Measurements from ENCODE around the gene GLI2. TPM values are rescaled to one million over a fixed set of nuclear protein-coding genes. Genes with fewer than 3 reads are reported as not detected.

Gene GLI2
- polyA plus RNA-seq, 2 of the 4 experiments (the other 2 are of a cell fraction): 5.6 to 12.5 TPM

DNA sequence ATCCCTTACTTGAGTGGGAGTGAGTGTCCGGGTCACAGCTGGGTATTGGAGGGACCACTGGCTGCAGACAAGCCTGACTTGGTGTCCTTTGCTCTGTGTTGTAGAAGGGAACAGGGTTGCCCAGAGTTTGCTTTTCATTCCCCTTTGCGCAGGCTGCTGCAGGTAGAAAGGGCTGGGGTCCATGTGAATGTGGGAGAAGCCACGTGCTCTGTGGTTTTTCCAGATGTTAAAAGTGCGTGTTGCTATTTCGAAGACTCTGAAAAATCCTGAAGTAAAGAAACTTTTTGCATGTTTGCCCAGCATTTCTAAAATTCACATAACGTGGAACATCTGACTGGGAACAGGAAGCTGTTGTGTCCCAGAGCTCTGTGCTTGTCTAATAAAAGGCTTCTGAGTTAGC is 28.8 kb downstream of the GLI2 start:
- no peak overlapping the region for H3K4me3 ChIP-seq
- no peak for ATAC-seq
- ChIA-PET CTCF (interaction anchor here (0.9 to 1.5 kb wide), 2 partner anchors 69 to 316 kb away, joined by 3 to 4 read pairs; no protein-coding TSS in a partner anchor), POLR2A (interaction anchor here (1.3 kb wide), 1 partner anchor 311 kb away, joined by 4 read pairs; no protein-coding TSS in a partner anchor)
- H3K4me2 ChIP-seq: no peak overlapping the region
- no peak for FAIRE-seq
- no peak for DNase-seq (ENCODE audit: low read depth in 1 of 2, low spot score in 1 of 2)
- H3K9me3 ChIP-seq: no peaks in the 10 kb centered on the region
- peak overlapping the region in 1 of 2 experiments; percentile 76; a peak in 3 of 6 replicates for H3K27ac ChIP-seq
- TF ChIP-seq FOXS1 (CRISPR knock-in tag; IDR thresholded peaks at IDR 0.05) (no peak), ZSCAN20 (CRISPR knock-in tag; IDR thresholded peaks at IDR 0.05) (no peak), PHF8 (IDR thresholded peaks at IDR 0.05; ENCODE audit: borderline replicate concordance, low read depth) (no peak), MAFK (IDR thresholded peaks at IDR 0.05; ENCODE audit: partially characterized antibody) (no peak), JUN (IDR thresholded peaks at IDR 0.05) (no peak), CBX2 (IDR thresholded peaks at IDR 0.05; ENCODE audit: borderline replicate concordance, low read depth) (no peak), HEYL (CRISPR knock-in tag; IDR thresholded peaks at IDR 0.05) (no peak), HDAC2 (IDR thresholded peaks at IDR 0.05) (no peak), POLR2AphosphoS2 (conservative IDR thresholded peaks at IDR 0.05; ENCODE audit: low read length) (no peak), SMC3 (IDR thresholded peaks at IDR 0.05) (no peak), HOXA7 (CRISPR knock-in tag; IDR thresholded peaks at IDR 0.05) (no peak), NR3C1 (IDR thresholded peaks at IDR 0.05) (no peak), RCOR1 (IDR thresholded peaks at IDR 0.05; ENCODE audit: low read depth, low read length) (no peak), ZNF302 (CRISPR knock-in tag; IDR thresholded peaks at IDR 0.05) (no peak), ESRRA (IDR thresholded peaks at IDR 0.05; ENCODE audit: borderline replicate concordance, low read length) (no peak), CHD4 (IDR thresholded peaks at IDR 0.05; ENCODE audit: borderline replicate concordance) (no peak)
- TF ChIP-seq, protein P1, sequence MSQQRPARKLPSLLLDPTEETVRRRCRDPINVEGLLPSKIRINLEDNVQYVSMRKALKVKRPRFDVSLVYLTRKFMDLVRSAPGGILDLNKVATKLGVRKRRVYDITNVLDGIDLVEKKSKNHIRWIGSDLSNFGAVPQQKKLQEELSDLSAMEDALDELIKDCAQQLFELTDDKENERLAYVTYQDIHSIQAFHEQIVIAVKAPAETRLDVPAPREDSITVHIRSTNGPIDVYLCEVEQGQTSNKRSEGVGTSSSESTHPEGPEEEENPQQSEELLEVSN (IDR thresholded peaks at IDR 0.05; ENCODE audit: borderline replicate concordance, low read depth): no peak
- TF ChIP-seq, protein P2, sequence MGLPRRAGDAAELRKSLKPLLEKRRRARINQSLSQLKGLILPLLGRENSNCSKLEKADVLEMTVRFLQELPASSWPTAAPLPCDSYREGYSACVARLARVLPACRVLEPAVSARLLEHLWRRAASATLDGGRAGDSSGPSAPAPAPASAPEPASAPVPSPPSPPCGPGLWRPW (IDR thresholded peaks at IDR 0.05): no peak
- TF ChIP-seq, protein P3, sequence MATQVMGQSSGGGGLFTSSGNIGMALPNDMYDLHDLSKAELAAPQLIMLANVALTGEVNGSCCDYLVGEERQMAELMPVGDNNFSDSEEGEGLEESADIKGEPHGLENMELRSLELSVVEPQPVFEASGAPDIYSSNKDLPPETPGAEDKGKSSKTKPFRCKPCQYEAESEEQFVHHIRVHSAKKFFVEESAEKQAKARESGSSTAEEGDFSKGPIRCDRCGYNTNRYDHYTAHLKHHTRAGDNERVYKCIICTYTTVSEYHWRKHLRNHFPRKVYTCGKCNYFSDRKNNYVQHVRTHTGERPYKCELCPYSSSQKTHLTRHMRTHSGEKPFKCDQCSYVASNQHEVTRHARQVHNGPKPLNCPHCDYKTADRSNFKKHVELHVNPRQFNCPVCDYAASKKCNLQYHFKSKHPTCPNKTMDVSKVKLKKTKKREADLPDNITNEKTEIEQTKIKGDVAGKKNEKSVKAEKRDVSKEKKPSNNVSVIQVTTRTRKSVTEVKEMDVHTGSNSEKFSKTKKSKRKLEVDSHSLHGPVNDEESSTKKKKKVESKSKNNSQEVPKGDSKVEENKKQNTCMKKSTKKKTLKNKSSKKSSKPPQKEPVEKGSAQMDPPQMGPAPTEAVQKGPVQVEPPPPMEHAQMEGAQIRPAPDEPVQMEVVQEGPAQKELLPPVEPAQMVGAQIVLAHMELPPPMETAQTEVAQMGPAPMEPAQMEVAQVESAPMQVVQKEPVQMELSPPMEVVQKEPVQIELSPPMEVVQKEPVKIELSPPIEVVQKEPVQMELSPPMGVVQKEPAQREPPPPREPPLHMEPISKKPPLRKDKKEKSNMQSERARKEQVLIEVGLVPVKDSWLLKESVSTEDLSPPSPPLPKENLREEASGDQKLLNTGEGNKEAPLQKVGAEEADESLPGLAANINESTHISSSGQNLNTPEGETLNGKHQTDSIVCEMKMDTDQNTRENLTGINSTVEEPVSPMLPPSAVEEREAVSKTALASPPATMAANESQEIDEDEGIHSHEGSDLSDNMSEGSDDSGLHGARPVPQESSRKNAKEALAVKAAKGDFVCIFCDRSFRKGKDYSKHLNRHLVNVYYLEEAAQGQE (IDR thresholded peaks at IDR 0.05): no peak
- peaks cover 77% of the 10 kb centered on the region for H3K4me1 ChIP-seq
- WGBS (ENCODE audit: missing lambda C conversion rate): 94% methylated on average over 6 of the region's 6 CpGs

DNA sequence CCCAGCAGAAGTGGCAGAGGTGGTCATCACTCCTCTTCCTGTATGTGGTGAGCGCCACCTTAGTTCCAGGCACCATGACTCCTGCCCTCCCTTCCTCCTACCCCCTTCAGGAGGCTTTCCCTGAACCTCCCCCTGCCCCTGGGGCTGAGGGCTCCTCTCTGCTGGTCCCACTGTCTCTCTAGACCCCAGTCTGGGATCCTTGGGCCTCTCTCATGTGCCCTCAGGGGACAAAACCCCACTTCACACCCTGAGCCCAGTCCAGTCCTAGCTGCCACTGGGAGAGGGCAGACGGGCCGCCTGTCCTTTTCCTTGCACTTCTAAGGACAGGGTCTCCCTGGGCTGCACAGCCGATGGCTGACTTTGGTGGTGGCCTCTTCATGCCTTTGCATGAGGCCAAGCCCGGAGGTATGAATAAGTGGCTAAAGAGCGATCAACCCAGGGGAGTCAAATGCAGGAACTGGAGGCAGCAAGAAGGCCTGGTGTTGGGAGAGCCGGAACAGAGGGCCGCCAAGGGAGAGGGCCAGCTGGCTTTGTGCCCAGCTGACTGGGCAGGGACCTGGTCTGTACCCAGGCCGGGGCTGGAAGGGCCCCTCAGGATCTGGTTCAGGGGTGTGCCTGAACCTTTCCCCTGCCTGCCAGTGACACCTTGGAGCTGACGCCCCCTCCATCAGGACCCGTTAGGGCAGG is 29.5 kb downstream of the GLI2 start:
- no peak for DNase-seq (ENCODE audit: low read depth in 1 of 2, low spot score in 1 of 2)
- Histone ChIP-seq H3K27ac (peak overlapping the region; percentile 49 to 76; a peak in 5 of 6 replicates), H3K4me3 (no peak overlapping the region), H3K4me1 (peaks cover 77% of the 10 kb centered on the region), H3K4me2 (peak overlapping the region; percentile 57), H3K9me3 (no peaks in the 10 kb centered on the region)
- WGBS (ENCODE audit: missing lambda C conversion rate): 64% methylated on average over 3 of the region's 11 CpGs
- peak in 1 of 2 experiments; percentile 11; a peak in 3 of 6 replicates for ATAC-seq
- no peak for FAIRE-seq
- ChIA-PET POLR2A (interaction anchor here (0.7 to 1.3 kb wide), 2 partner anchors 18 to 310 kb away, joined by 3 to 4 read pairs; no protein-coding TSS in a partner anchor), CTCF (interaction anchor here (0.9 to 1.5 kb wide), 4 partner anchors 26 to 315 kb away, joined by 3 to 4 read pairs (median 4); no protein-coding TSS in a partner anchor)
- TF ChIP-seq FOXS1 (CRISPR knock-in tag; IDR thresholded peaks at IDR 0.05) (no peak), RNF2 (IDR thresholded peaks at IDR 0.05; ENCODE audit: borderline replicate concordance, low read depth) (no peak)
- TF ChIP-seq, protein P4, sequence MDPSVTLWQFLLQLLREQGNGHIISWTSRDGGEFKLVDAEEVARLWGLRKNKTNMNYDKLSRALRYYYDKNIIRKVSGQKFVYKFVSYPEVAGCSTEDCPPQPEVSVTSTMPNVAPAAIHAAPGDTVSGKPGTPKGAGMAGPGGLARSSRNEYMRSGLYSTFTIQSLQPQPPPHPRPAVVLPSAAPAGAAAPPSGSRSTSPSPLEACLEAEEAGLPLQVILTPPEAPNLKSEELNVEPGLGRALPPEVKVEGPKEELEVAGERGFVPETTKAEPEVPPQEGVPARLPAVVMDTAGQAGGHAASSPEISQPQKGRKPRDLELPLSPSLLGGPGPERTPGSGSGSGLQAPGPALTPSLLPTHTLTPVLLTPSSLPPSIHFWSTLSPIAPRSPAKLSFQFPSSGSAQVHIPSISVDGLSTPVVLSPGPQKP (IDR thresholded peaks at IDR 0.05; ENCODE audit: low read depth, low read length): no peak

Measured in A549 (cell line).